DMS 273 treated with DMSO at 0.1 percent for 48 hours (cell line): ENCODE measurements around the gene PHC2.

Experiments
- DNase-seq: peaks from one replicate; lab custom pipeline; 2025; lab: John Stamatoyannopoulos, UW

PHC2 gene

GRCh38 chr1:33424205-33424604 lies 6.7 kb downstream of the PHC2 start:
- no peak for DNase-seq

- no peak for DNase-seq
These were observed 9.8 kb downstream of the PHC2 start for GRCh38 chr1:33420870-33421775.

- no peak for DNase-seq
These were observed 12.1 kb downstream of the PHC2 start for GRCh38 chr1:33418811-33419210.

- no peak for DNase-seq
These were observed 16.0 kb downstream of the PHC2 start for GRCh38 chr1:33414879-33415278.

- DNase-seq = no peak
These were observed 20.7 kb downstream of the PHC2 start for GRCh38 chr1:33410091-33410701.

- no peak for DNase-seq
These were observed 22.8 kb downstream of the PHC2 start for GRCh38 chr1:33408093-33408436.

GRCh38 chr1:33407352-33408092 lies 23.4 kb downstream of the PHC2 start:
- DNase-seq = no peak

GRCh38 chr1:33402206-33402605 lies 28.7 kb downstream of the PHC2 start:
- no peak for DNase-seq

GRCh38 chr1:33401471-33401870 lies 29.4 kb downstream of the PHC2 start:
- no peak for DNase-seq

GRCh38 chr1:33400153-33400911 lies 30.6 kb downstream of the PHC2 start:
- no peak for DNase-seq

GRCh38 chr1:33399375-33399774 lies 31.5 kb downstream of the PHC2 start:
- no peak for DNase-seq

GRCh38 chr1:33397994-33398393 lies 32.9 kb downstream of the PHC2 start:
- no peak for DNase-seq

- no peak for DNase-seq
These were observed 33.8 kb downstream of the PHC2 start for GRCh38 chr1:33397125-33397506.

GRCh38 chr1:33396188-33397124 lies 34.4 kb downstream of the PHC2 start:
- DNase-seq = no peak

- DNase-seq = no peak
These were observed 36.1 kb downstream of the PHC2 start for GRCh38 chr1:33394770-33395169.

GRCh38 chr1:33393991-33394390 lies 36.9 kb downstream of the PHC2 start:
- no peak for DNase-seq

GRCh38 chr1:33393524-33393923 lies 37.4 kb downstream of the PHC2 start:
- DNase-seq = no peak

- DNase-seq = no peak
These were observed 38.3 kb downstream of the PHC2 start for GRCh38 chr1:33392639-33393038.

- DNase-seq = no peak
These were observed 38.7 kb downstream of the PHC2 start for GRCh38 chr1:33392206-33392605.

GRCh38 chr1:33391343-33392078 lies 39.4 kb downstream of the PHC2 start:
- no peak for DNase-seq
